ENCODE data around the gene MX1.

Gene MX1

GRCh38 chr21:41500363-41500762 lies 74.3 kb downstream of the MX1 start:
- FAIRE-seq = no peak

DNA sequence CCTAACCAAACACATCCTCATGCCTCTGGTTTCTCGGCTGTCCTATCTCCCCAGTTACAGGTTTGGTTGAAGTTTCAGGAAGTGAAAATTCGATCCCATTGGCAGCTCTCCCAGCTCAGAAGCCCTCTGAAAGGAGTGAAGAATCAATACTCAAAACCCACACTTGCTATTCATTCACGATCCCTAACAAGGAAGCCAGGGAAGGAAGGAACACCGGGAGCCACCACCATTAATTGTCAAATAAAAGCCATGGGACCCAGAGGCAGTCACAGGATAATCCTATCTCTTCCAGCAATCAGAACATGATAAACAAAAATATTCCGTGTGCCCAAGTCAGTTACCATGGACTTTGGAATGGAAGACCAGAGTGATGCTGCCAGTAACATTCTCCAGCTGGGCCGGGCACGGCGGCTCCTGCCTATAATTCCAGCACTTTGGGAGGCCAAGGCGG lies 74.9 kb downstream of the MX1 start:
- no peak for FAIRE-seq

DNA sequence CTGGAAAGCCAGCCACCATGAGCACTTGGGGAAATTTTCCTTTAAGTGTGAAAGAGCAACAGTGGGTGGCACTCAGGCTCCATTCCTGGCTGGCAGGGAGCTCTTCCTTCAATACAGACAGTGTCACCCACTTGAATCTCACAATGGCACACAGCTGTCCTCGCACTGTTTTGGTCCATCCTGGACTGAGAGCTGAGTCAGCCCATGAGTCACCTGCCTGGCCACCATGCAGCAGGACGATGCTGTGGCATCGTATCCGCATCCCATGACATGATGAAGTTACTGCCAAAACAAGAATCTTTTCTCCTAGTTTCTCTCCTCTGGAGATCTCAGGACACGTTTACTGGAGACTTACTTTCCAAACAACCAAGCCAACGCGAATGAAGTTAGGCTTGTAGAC lies 75.9 kb downstream of the MX1 start:
- FAIRE-seq = no peak

DNA sequence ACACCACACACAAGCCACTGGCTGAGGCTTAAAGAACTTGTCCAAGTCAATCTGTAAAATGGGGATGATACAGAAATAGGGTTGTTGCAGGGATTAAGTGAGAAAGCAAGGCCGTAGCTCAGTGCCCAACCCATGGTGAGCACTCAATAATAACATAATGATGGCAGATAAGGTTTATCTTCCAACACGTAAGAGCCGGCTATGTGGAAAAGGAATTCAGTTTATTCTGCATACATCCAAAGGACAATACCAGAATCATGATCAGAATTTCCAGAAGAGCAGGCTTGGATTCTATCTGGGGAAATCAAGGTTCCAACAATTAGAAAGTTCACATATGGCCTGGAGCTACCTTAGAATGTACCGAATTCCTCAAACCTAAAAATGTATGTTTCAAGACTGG lies 77.3 kb downstream of the MX1 start:
- FAIRE-seq = no peak

DNA sequence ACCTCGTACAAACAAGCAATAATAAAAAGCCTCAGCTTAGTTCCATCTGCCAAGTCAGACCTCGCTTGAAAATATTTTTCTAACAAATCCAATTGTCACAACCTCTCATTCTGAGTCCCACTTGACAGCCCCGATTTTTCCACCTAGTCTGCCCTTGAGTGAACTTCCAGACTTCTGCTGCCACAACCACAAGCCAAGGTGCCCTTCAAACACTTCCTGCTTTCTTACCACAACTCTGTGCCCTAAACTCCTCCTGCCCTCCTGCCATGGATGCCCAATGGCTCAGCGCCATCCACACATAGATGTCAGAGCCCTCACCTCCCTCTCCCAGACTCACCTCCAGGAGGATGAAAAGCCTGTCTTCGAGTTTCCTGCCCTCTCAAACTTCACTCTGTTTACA lies 78.0 kb downstream of the MX1 start:
- FAIRE-seq = no peak

GRCh38 chr21:41506005-41506594 lies 80.1 kb downstream of the MX1 start:
- FAIRE-seq = no peak

- FAIRE-seq = no peak
Observed at GRCh38 chr21:41506611-41507520, 80.8 kb downstream of the MX1 start.

DNA sequence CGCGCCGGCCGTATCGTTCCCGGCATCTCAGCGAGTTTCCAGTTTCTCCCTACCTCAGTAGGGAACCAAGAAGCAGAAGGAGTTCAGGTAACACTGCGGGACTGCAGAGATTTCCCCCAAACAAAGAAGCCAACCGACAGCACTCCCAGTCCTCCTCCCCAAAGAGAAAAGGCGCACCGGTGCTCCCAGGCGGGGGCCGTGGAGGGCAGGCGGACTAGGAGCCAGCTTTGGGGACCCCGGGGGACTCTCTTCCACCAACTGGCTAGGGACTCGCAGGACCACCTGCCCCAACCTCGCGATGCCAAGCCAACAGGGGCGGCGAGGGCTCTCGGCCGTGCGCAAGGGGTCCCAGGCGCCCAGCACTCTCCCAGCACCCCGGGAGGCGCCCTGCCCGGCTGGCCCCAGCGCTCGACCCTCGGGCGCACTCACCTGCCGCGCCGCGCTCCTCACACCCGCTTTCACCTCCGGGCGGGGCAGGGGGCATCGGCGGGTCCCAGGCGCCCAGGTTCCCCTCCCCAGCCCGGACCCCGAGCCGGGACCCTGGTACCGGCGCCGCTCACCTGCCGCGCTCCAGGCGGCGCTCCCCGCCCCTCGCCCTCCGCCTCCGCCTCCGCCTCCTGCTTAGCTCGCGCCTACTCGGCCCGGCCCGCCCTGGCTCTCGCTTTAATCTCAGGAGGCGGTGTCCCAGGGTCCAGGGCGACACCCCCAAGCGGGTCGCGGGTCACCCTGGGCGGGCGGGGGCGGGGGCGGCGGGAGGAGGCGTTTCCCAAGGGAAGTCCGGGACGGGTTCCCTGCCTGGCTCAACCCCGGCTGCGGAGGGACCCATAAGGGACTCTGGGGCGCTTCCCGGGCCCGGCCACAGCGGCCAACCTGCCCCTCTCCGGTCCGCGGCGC lies 81.7 kb downstream of the MX1 start, which contains the start of gene TMPRSS2:
TMPRSS2 (minus strand) TSS at position 638 of the 894 bp plus-strand sequence. CDS start 10,025 bp downstream, outside the sequence.
- FAIRE-seq = no peak

DNA sequence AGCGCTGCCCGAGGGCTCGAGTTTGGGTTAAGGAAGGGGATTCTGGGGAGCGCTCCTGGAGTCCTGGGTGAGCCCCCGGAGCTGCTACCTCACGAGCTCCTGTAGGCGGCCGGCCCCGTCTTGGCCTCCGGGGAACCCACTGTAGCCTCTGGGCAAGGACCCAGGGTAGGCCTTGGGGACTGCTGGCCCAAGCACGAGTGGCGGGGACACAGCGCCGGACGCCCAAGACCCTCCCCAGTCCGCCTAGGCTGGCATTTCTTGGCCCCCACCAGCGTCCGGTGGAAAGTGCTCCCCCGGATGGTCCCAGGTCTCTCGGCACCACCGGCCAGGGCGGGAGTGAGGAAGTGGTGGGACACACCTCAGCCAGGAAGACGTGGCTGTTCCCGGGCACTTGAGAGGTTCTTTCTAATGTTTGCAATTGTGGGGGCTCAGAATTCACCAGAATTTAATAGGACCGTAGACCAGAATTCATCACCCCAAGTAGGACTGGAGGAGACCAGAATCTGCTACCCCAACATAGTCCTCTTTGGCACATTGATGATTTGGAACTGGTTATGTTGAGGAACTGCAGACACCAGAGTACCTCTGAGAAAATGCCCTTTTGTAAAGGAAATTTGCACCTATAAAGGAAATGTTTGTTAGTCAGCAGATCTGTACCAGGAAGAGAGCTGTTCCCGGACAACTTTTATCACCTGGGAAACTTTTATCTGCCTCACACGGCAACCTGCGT lies 82.5 kb downstream of the MX1 start:
- FAIRE-seq = peak; percentile 5

Measured in islet of Langerhans (tissue), 1 donor.